Right atrium auricular region (tissue), 2 donors: ENCODE measurements around the gene PLA2G12A. TPM values are rescaled to one million over a fixed set of nuclear protein-coding genes. Genes with fewer than 3 reads are reported as not detected.

ENCODE experiments used
- DNase-seq: peaks from one replicate; pipeline ENCODE4 v3.0.0-alpha.2; 2019; ENCODE audit warnings: low spot score
- H3K27ac ChIP-seq, 2 donors: fragments of 200-600 bp; sonication (generic); 1 replicate in 1 of 2; 2 replicates in 1 of 2; pipeline ENCODE4 v1.5.1; 2016 to 2019
- H3K27me3 ChIP-seq, 2 donors: fragments of 200-600 bp; sonication (generic); one replicate each; pipeline versions ENCODE4 v1.5.1 to v1.6.0; 2017 to 2019
- H3K36me3 ChIP-seq: fragments of 200-600 bp; sonication (generic); one replicate; pipeline ENCODE4 v1.5.1; 2016
- H3K4me1 ChIP-seq, 2 donors: fragments of 200-600 bp; sonication (generic); one replicate each; pipeline versions ENCODE4 v1.5.1 to v1.6.0; 2017 to 2019
- H3K4me3 ChIP-seq, 2 donors: fragments of 200-600 bp; sonication (generic); 1 replicate in 1 of 2; 2 replicates in 1 of 2; pipeline ENCODE4 v1.5.1; 2017 to 2019; ENCODE audit warnings: mild to moderate bottlenecking in 1 of 2, moderate library complexity in 1 of 2
- H3K9me3 ChIP-seq, 2 donors: fragments of 200-600 bp; sonication (generic); one replicate each; pipeline ENCODE4 v1.5.1; 2019
- total RNA-seq, 2 donors: library from RNA; depleted of rRNA; stranded (reverse); fragments of >200 nt; gene quantifications; one replicate each; pipeline ENCODE4 v1.1.0, GENCODE V29; 2016
- TF ChIP-seq, protein P1 (sequence below), 2 donors: fragments of 200-600 bp; sonication (generic); IDR thresholded peaks; one replicate each; pipeline ENCODE4 v1.5.1; 2019; ENCODE audit warnings: antibody characterized with exemption in 2 of 2

The PLA2G12A gene
- 10 to 100 TPM; 52.1 to 56.4 TPM for total RNA-seq

DNA sequence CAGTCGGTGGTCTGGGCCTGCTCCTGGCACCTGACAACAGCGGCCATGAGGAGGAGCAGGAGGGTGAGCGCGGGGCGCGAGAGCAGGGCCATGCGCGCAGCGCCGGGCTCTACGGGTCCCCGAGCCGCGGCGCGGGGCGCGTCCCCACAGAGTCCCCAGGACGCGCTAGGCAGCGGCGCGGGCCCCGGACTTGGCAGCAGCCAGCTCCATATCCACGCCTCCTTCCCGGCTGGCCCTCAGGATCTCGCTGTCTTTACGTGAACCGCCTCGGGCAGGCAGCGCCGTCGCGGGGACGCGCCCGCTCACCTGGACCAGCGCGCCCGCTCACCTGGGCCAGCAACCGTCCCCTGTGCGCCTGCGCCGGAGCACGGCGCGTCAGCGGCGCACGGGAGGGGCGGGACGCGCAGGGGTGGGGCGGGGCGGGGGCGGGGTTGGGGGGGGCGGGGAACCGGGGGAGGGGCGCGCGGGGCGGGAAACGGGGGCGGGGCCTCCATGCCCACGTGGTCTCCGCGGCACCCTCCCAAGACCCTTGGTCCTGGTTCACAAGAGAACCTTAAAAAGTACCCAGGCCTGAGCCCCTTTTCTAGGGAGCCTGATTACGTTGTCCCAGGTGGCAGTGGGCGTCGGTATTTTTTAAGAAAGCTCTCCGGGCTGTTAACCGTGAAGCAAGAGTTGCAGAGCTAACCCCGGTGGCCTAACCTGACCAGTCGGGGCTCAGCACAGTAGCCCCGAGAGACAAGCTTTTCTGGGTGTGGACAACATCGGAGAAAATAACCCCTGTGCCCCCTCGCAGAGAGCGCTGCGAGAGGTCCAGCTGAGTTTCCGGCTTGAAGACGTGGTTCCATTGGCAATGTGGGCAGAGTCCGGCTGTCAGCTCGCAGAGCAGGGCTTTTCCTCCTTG lies at the start of gene PLA2G12A:
Gene PLA2G12A (minus strand): TSS at position 353 of the 901 bp plus-strand sequence. CDS start 261 bp downstream, at position 92.
- peak within 1 kb of the TSS; percentile 87 to 90 for H3K27ac ChIP-seq
- H3K4me1 ChIP-seq = peaks cover 0 to 12% of the 10 kb centered on the region in 2 donors
- H3K36me3 ChIP-seq = no peaks in the 10 kb centered on the region
- peak; percentile 68 for DNase-seq
- H3K4me3 ChIP-seq = peak within 1 kb of the TSS; percentile 82 to 95
- no peaks in the 10 kb centered on the region for H3K9me3 ChIP-seq
- H3K27me3 ChIP-seq = no peaks in the 10 kb centered on the region
- TF ChIP-seq, protein P1, sequence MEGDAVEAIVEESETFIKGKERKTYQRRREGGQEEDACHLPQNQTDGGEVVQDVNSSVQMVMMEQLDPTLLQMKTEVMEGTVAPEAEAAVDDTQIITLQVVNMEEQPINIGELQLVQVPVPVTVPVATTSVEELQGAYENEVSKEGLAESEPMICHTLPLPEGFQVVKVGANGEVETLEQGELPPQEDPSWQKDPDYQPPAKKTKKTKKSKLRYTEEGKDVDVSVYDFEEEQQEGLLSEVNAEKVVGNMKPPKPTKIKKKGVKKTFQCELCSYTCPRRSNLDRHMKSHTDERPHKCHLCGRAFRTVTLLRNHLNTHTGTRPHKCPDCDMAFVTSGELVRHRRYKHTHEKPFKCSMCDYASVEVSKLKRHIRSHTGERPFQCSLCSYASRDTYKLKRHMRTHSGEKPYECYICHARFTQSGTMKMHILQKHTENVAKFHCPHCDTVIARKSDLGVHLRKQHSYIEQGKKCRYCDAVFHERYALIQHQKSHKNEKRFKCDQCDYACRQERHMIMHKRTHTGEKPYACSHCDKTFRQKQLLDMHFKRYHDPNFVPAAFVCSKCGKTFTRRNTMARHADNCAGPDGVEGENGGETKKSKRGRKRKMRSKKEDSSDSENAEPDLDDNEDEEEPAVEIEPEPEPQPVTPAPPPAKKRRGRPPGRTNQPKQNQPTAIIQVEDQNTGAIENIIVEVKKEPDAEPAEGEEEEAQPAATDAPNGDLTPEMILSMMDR (IDR thresholded peaks at IDR 0.05) = no peak

DNA sequence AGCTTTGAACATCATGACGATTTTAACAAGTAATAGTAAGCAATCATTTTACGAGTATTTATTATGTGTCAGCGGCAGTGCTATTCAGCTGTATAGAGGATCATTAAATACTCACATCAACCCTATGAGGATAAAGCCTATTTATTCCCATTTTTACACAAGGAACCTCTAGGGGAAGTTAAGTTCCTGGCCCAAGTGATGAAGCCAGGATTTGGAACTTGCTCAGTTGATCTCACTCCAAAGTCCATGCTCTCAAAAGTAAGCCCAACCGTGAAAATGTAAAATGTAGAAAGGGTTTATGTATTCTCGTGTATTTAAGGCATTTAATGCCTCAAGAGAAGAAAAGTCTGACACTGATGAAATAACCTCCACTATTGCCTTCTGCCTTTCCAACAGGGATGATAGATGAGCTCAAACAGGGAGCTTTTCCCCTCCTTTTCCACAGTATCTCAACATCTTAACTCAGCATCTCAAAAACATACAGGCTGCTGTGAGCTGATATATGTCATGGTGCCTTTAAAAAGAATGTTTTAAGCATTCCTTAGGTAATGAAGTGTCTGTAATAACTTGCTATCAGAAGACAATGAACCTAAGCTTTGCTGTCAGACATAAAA lies 35.0 kb upstream of the PLA2G12A start:
- Histone ChIP-seq H3K27ac (no peak overlapping the region), H3K9me3 (no peaks in the 10 kb centered on the region), H3K4me3 (no peak overlapping the region), H3K27me3 (no peaks in the 10 kb centered on the region), H3K4me1 (no peaks in the 10 kb centered on the region), H3K36me3 (no peaks in the 10 kb centered on the region)
- TF ChIP-seq, protein P1 (IDR thresholded peaks at IDR 0.05) = no peak
- DNase-seq = no peak

- DNase-seq = no peak
- Histone ChIP-seq H3K4me1 (no peaks in the 10 kb centered on the region), H3K27ac (no peak overlapping the region)
These were observed 34.5 kb upstream of the PLA2G12A start for GRCh38 chr4:109764376-109764775.

DNA sequence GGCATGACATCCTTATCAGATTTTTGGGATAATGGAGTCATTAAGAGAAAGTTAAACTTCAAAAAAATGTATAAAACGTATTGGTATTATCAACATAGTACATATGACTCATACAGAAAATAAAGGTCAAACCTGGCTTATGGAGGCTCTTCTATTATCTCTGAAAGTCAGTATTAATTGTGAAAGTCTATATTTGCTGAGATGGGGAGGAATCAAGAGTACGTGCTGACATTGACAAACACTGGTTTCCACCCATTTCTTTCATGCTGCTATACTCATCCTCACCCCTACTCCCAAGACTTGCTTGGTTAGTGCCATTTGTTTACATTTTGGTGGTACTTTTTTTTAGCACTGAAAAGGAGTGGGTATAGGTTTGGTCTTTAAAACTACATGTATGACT lies 30.8 kb upstream of the PLA2G12A start:
- no peaks in the 10 kb centered on the region for H3K9me3 ChIP-seq

More at GRCh38 chr4:109764376-109764775, 34.5 kb upstream of the PLA2G12A start:
- H3K27me3 ChIP-seq = no peaks in the 10 kb centered on the region
- H3K36me3 ChIP-seq = no peaks in the 10 kb centered on the region
- no peaks in the 10 kb centered on the region for H3K9me3 ChIP-seq
- TF ChIP-seq, protein P1 (IDR thresholded peaks at IDR 0.05) = no peak
- no peak overlapping the region for H3K4me3 ChIP-seq

GRCh38 chr4:109755656-109756055 lies 25.8 kb upstream of the PLA2G12A start:
- Histone ChIP-seq H3K9me3 (no peaks in the 10 kb centered on the region), H3K27me3 (no peaks in the 10 kb centered on the region), H3K36me3 (no peaks in the 10 kb centered on the region), H3K4me3 (no peak overlapping the region), H3K27ac (no peak overlapping the region), H3K4me1 (no peaks in the 10 kb centered on the region)
- TF ChIP-seq, protein P1 (IDR thresholded peaks at IDR 0.05) = no peak
- no peak for DNase-seq

More for the DNA sequence above, 30.8 kb upstream of the PLA2G12A start:
- no peak overlapping the region for H3K27ac ChIP-seq
- no peak for DNase-seq
- TF ChIP-seq, protein P1 (IDR thresholded peaks at IDR 0.05) = no peak
- no peak overlapping the region for H3K4me3 ChIP-seq
- H3K36me3 ChIP-seq = no peaks in the 10 kb centered on the region
- H3K27me3 ChIP-seq = no peaks in the 10 kb centered on the region
- H3K4me1 ChIP-seq = no peaks in the 10 kb centered on the region
